RWPE2 (cell line): Measurements from ENCODE around the gene OPA3.
A peak's percentile ranks its signal among the peaks of the same experiment; 100 is the strongest.

Source experiments
- ATAC-seq: fragments of 200-7000 bp; cut with Tn5 transposase; 3 replicates; pipeline ENCODE4 v1.9.1; 2021; ENCODE audit warnings: low read depth
- DNase-seq: peaks from one replicate; pipeline ENCODE4 v3.0.0-alpha.2; 2020; ENCODE audit warnings: low spot score
- H3K27ac ChIP-seq: fragments of 450-650 bp; 2 replicates; pipeline ENCODE4 v1.5.1; 2017; ENCODE audit warnings: mild to moderate bottlenecking; ENCODE audit not compliant: poor library complexity, severe bottlenecking
- H3K27me3 ChIP-seq: fragments of 250-450 bp; sonication (Bioruptor Pico); 2 replicates; pipeline ENCODE4 v1.5.1; 2021; ENCODE audit warnings: mild to moderate bottlenecking, moderate library complexity; ENCODE audit not compliant: insufficient read depth, poor library complexity, severe bottlenecking
- H3K36me3 ChIP-seq: fragments of 250-450 bp; sonication (Bioruptor Pico); 2 replicates; pipeline ENCODE4 v1.5.1; 2020; ENCODE audit warnings: low read depth, mild to moderate bottlenecking, moderate library complexity
- H3K4me1 ChIP-seq: fragments of 250-450 bp; sonication (Bioruptor Pico); 2 replicates; pipeline ENCODE4 v1.5.1; 2021; ENCODE audit warnings: mild to moderate bottlenecking, moderate library complexity; ENCODE audit not compliant: insufficient read depth, poor library complexity, severe bottlenecking
- H3K4me3 ChIP-seq: fragments of 250-450 bp; sonication (Bioruptor Pico); 2 replicates; pipeline ENCODE4 v1.5.1; 2021; ENCODE audit warnings: mild to moderate bottlenecking, moderate library complexity; ENCODE audit not compliant: severe bottlenecking
- H3K9me3 ChIP-seq: fragments of 250-450 bp; sonication (Bioruptor Pico); 2 replicates; pipeline ENCODE4 v1.5.1; 2021; ENCODE audit warnings: mild to moderate bottlenecking, moderate library complexity; ENCODE audit not compliant: severe bottlenecking
- CTCF ChIP-seq: fragments of 450-650 bp; IDR thresholded peaks from one replicate; pipeline ENCODE4 v1.5.1; 2017; ENCODE audit warnings: mild to moderate bottlenecking, moderate library complexity; ENCODE audit not compliant: poor library complexity, severe bottlenecking

OPA3 gene

GRCh38 chr19:45489216-45489855 is 95.3 kb downstream of the OPA3 start:
- Histone ChIP-seq H3K4me1 (peaks cover 5% of the 10 kb centered on the region), H3K36me3 (no peaks in the 10 kb centered on the region), H3K9me3 (no peaks in the 10 kb centered on the region), H3K27me3 (no peaks in the 10 kb centered on the region), H3K27ac (no peak overlapping the region), H3K4me3 (no peak overlapping the region)
- ATAC-seq (no peak), DNase-seq (no peak)
- no peak for TF ChIP-seq CTCF

- DNase-seq (no peak), ATAC-seq (no peak)
- no peak for TF ChIP-seq CTCF
- no peaks in the 10 kb centered on the region for H3K36me3 ChIP-seq
- no peaks in the 10 kb centered on the region for H3K9me3 ChIP-seq
- no peak overlapping the region for H3K27ac ChIP-seq
- H3K27me3 ChIP-seq, result no peaks in the 10 kb centered on the region
- no peak overlapping the region for H3K4me3 ChIP-seq
- peaks cover 5% of the 10 kb centered on the region for H3K4me1 ChIP-seq
Observed at GRCh38 chr19:45488708-45489107, 95.9 kb downstream of the OPA3 start.

GRCh38 chr19:45485305-45486077 is 99.1 kb downstream of the OPA3 start:
- DNase-seq (peak; percentile 99), ATAC-seq (peak; percentile 96)
- H3K36me3 ChIP-seq, result no peaks in the 10 kb centered on the region
- peak overlapping the region; percentile 47 for H3K27ac ChIP-seq
- TF ChIP-seq CTCF, result peak; percentile 95
- no peaks in the 10 kb centered on the region for H3K9me3 ChIP-seq
- no peaks in the 10 kb centered on the region for H3K4me1 ChIP-seq
- peak overlapping the region; percentile 41 for H3K4me3 ChIP-seq
- H3K27me3 ChIP-seq, result no peaks in the 10 kb centered on the region

GRCh38 chr19:45484273-45484945 is 100.2 kb downstream of the OPA3 start:
- DNase-seq (no peak), ATAC-seq (no peak)
- no peak overlapping the region for H3K4me3 ChIP-seq
- no peaks in the 10 kb centered on the region for H3K36me3 ChIP-seq
- no peaks in the 10 kb centered on the region for H3K27me3 ChIP-seq
- H3K4me1 ChIP-seq, result no peaks in the 10 kb centered on the region
- no peak for TF ChIP-seq CTCF
- H3K9me3 ChIP-seq, result no peaks in the 10 kb centered on the region
- peak overlapping the region; percentile 4 for H3K27ac ChIP-seq
